HEK293 (cell line): ENCODE results near the gene IRAK3.
"Not testable (repeated sequence)": the region's sequence is repeated elsewhere in the genome, so short reads cannot be mapped to it uniquely, and the experiment has no call there.

Experiments used
- CTCF ChIP-seq: fragments of 450-650 bp; formaldehyde crosslinking; IDR thresholded peaks from 2 replicates; pipeline ENCODE4 v1.5.1; 2016; ENCODE audit warnings: missing biosample characterization, missing genetic modification characterization
- HOXA7 ChIP-seq: sonication (generic); formaldehyde crosslinking; IDR thresholded peaks from 2 replicates; pipeline ENCODE4 v1.8.1; 2022; ENCODE audit warnings: missing genetic modification reagents, borderline replicate concordance
- ZNF114 ChIP-seq: fragments of 450-650 bp; formaldehyde crosslinking; IDR thresholded peaks from 2 replicates; pipeline ENCODE4 v1.5.0; 2017; ENCODE audit warnings: missing biosample characterization, missing genetic modification characterization
- ZNF140 ChIP-seq: fragments of 450-650 bp; formaldehyde crosslinking; IDR thresholded peaks from 2 replicates; pipeline ENCODE4 v1.5.1; 2016; ENCODE audit warnings: missing biosample characterization, missing genetic modification characterization
- ZNF174 ChIP-seq: fragments of 450-650 bp; formaldehyde crosslinking; IDR thresholded peaks from 2 replicates; pipeline ENCODE4 v1.5.0; 2017; ENCODE audit warnings: missing biosample characterization, mild to moderate bottlenecking, missing genetic modification characterization
- ZNF248 ChIP-seq: fragments of 450-650 bp; formaldehyde crosslinking; IDR thresholded peaks from 2 replicates; pipeline ENCODE4 v1.5.1; 2017; ENCODE audit warnings: missing biosample characterization, missing genetic modification characterization
- ZNF354C ChIP-seq: fragments of 450-650 bp; formaldehyde crosslinking; IDR thresholded peaks from 2 replicates; pipeline ENCODE4 v1.5.1; 2016; ENCODE audit warnings: missing biosample characterization, missing genetic modification characterization, low read depth, borderline replicate concordance
- ZNF366 ChIP-seq: fragments of 450-650 bp; formaldehyde crosslinking; conservative IDR thresholded peaks from 2 replicates; pipeline ENCODE4 v1.5.1; 2016; ENCODE audit warnings: missing biosample characterization, missing genetic modification characterization
- ZNF704 ChIP-seq: fragments of 450-650 bp; formaldehyde crosslinking; IDR thresholded peaks from 2 replicates; pipeline ENCODE4 v1.5.1; 2016; ENCODE audit warnings: missing biosample characterization, missing genetic modification characterization
- ZNF747 ChIP-seq: fragments of 450-650 bp; formaldehyde crosslinking; IDR thresholded peaks from 2 replicates; pipeline ENCODE4 v1.5.1; 2016; ENCODE audit warnings: missing biosample characterization, missing genetic modification characterization
- TF ChIP-seq, protein P1 (sequence below): fragments of 450-650 bp; formaldehyde crosslinking; IDR thresholded peaks from 2 replicates; pipeline ENCODE4 v1.5.1; 2016; ENCODE audit warnings: missing biosample characterization, missing genetic modification characterization
- TF ChIP-seq, protein P2 (sequence below): fragments of 450-650 bp; formaldehyde crosslinking; IDR thresholded peaks from 2 replicates; pipeline ENCODE4 v1.5.1; 2016; ENCODE audit warnings: missing biosample characterization, missing genetic modification characterization
- TF ChIP-seq, protein P3 (sequence below): IDR thresholded peaks from 2 replicates; pipeline ENCODE4 v1.6.1; 2011; ENCODE audit warnings: mild to moderate bottlenecking, low read depth, low read length, borderline replicate concordance

GRCh38 chr12:66174391-66175325 is 14.4 kb upstream of the IRAK3 start:
- TF ChIP-seq ZNF704 (tag by site-specific recombination); ZNF248 (tag by site-specific recombination); ZNF366 (tag by site-specific recombination); HOXA7 (CRISPR knock-in tag); ZNF747; ZNF140; ZNF174 (tag by site-specific recombination); ZNF114 (tag by site-specific recombination); CTCF (tag by site-specific recombination); ZNF354C: not testable (repeated sequence)
- TF ChIP-seq, protein P1, sequence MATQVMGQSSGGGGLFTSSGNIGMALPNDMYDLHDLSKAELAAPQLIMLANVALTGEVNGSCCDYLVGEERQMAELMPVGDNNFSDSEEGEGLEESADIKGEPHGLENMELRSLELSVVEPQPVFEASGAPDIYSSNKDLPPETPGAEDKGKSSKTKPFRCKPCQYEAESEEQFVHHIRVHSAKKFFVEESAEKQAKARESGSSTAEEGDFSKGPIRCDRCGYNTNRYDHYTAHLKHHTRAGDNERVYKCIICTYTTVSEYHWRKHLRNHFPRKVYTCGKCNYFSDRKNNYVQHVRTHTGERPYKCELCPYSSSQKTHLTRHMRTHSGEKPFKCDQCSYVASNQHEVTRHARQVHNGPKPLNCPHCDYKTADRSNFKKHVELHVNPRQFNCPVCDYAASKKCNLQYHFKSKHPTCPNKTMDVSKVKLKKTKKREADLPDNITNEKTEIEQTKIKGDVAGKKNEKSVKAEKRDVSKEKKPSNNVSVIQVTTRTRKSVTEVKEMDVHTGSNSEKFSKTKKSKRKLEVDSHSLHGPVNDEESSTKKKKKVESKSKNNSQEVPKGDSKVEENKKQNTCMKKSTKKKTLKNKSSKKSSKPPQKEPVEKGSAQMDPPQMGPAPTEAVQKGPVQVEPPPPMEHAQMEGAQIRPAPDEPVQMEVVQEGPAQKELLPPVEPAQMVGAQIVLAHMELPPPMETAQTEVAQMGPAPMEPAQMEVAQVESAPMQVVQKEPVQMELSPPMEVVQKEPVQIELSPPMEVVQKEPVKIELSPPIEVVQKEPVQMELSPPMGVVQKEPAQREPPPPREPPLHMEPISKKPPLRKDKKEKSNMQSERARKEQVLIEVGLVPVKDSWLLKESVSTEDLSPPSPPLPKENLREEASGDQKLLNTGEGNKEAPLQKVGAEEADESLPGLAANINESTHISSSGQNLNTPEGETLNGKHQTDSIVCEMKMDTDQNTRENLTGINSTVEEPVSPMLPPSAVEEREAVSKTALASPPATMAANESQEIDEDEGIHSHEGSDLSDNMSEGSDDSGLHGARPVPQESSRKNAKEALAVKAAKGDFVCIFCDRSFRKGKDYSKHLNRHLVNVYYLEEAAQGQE: not testable (repeated sequence)
- TF ChIP-seq, protein P2, sequence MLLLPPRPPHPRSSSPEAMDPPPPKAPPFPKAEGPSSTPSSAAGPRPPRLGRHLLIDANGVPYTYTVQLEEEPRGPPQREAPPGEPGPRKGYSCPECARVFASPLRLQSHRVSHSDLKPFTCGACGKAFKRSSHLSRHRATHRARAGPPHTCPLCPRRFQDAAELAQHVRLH (tag by site-specific recombination): not testable (repeated sequence)
- TF ChIP-seq, protein P3, sequence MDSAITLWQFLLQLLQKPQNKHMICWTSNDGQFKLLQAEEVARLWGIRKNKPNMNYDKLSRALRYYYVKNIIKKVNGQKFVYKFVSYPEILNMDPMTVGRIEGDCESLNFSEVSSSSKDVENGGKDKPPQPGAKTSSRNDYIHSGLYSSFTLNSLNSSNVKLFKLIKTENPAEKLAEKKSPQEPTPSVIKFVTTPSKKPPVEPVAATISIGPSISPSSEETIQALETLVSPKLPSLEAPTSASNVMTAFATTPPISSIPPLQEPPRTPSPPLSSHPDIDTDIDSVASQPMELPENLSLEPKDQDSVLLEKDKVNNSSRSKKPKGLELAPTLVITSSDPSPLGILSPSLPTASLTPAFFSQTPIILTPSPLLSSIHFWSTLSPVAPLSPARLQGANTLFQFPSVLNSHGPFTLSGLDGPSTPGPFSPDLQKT: not testable (repeated sequence)
